H1 (cell line): Measurements from ENCODE around the gene ROM1. TPM values are rescaled to one million over a fixed set of nuclear protein-coding genes. Genes with fewer than 3 reads are reported as not detected.

Experiments used
- BRCA1 ChIP-seq: IDR thresholded peaks from 2 replicates; pipeline ENCODE4 v1.6.1; 2012; ENCODE audit warnings: low read depth, low read length, improper control_type of control experiment
- E2F6 ChIP-seq: IDR thresholded peaks from 2 replicates; pipeline ENCODE4 v1.6.1; 2012; ENCODE audit warnings: inconsistent platforms
- EGR1 ChIP-seq: IDR thresholded peaks from 2 replicates; pipeline ENCODE4 v1.6.1; 2011; ENCODE audit warnings: low read depth, low read length, borderline replicate concordance
- KDM4A ChIP-seq: IDR thresholded peaks from one replicate; pipeline ENCODE4 v1.7.1; 2012; ENCODE audit warnings: low read depth, mild to moderate bottlenecking, moderate library complexity, low read length, inconsistent platforms; ENCODE audit not compliant: severe bottlenecking
- KDM5A ChIP-seq: fragments of 200-600 bp; IDR thresholded peaks from 2 replicates; pipeline ENCODE4 v1.7.1; 2012; ENCODE audit warnings: mild to moderate bottlenecking, low read length, inconsistent platforms, mixed read lengths
- RBBP5 ChIP-seq: IDR thresholded peaks from 2 replicates; pipeline ENCODE4 v1.7.1; 2012; ENCODE audit warnings: low read depth, mild to moderate bottlenecking, inconsistent platforms, low read length, moderate library complexity, borderline replicate concordance
- SIRT6 ChIP-seq: IDR thresholded peaks from one replicate; pipeline ENCODE4 v1.7.1; 2012; ENCODE audit warnings: low read length, inconsistent platforms
- TAF1 ChIP-seq: IDR thresholded peaks from 2 replicates; pipeline ENCODE4 v1.6.1; 2011; ENCODE audit warnings: mild to moderate bottlenecking, low read depth, low read length
- TAF7 ChIP-seq: optimal IDR thresholded peaks from 2 replicates; pipeline ENCODE3; 2011; ENCODE audit warnings: low read depth, mild to moderate bottlenecking, inconsistent platforms, low read length, moderate library complexity, borderline replicate concordance
- TCF12 ChIP-seq: IDR thresholded peaks from 2 replicates; pipeline ENCODE4 v1.6.1; 2011; ENCODE audit warnings: low read depth, mild to moderate bottlenecking, low read length
- polyA plus RNA-seq, 7 experiments: library from polyadenylated mRNA; depleted of rRNA in 3 of 7; stranded (reverse) in 5 of 7; unstranded in 2 of 7; fragments of >200 nt in 5 of 7; fragments of 200-250 nt in 2 of 7; gene quantifications; 1 replicate in 5 of 7; 2 replicates in 1 of 7; 4 replicates in 1 of 7; pipeline versions ENCODE4 v1.2.1 to v1.2.3, GENCODE V29; 2011 to 2013; ENCODE audit warnings: missing spikeins in 2 of 7, mixed read lengths in 2 of 7
- total RNA-seq: library from RNA; stranded (reverse); fragmentation: NEBNext Ultra II Directional; extraction: Animal tissue kit (Norgen Biotek cat#: 25700); gene quantifications from 2 replicates; pipeline ENCODE4 v1.2.1, GENCODE V29; 2021

Gene ROM1
- total and polyA plus RNA-seq, 2 of the 8 experiments (the other 6 are each of a cell fraction or from before 2014, with no cell fraction given) = 0.86 to 2.2 TPM

DNA sequence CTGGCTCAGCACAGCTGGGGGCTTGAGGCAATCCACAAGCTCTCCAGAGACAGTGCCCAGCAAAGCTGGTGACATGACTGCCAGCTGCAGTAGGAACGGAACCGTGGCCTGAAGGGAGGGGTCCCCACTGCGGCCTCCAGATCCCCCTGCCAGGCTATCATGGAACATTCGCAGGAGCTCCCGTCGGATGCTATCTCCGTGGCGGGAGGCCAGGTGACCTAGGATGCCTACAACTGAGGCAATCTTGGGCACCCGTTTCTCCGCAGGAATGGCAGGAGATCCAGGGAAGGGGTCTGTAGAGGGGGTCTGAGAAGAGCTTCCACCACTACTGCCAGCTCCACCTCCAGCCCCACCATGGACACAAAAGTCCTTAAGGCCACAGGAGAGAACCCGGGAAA, 35.9 kb downstream of the ROM1 start (continued):
- TF ChIP-seq EGR1 = no peak
- TF ChIP-seq RBBP5 = no peak
- TF ChIP-seq KDM4A = no peak
- no peak for TF ChIP-seq SIRT6
- no peak for TF ChIP-seq TAF7
- no peak for TF ChIP-seq E2F6
- no peak for TF ChIP-seq BRCA1
- no peak for TF ChIP-seq KDM5A
- TF ChIP-seq TCF12 = no peak
- no peak for TF ChIP-seq TAF1
